NK-92 treated with Interleukin-12 subunit alpha and Interleukin-12 subunit beta, amount 100 ng/mL, for 24 hours (cell line): Measurements from ENCODE around the gene CNTROB.

ENCODE experiments used
- DNase-seq: peaks from one replicate; lab custom pipeline; 2025; lab: John Stamatoyannopoulos, UW

Gene CNTROB

DNA sequence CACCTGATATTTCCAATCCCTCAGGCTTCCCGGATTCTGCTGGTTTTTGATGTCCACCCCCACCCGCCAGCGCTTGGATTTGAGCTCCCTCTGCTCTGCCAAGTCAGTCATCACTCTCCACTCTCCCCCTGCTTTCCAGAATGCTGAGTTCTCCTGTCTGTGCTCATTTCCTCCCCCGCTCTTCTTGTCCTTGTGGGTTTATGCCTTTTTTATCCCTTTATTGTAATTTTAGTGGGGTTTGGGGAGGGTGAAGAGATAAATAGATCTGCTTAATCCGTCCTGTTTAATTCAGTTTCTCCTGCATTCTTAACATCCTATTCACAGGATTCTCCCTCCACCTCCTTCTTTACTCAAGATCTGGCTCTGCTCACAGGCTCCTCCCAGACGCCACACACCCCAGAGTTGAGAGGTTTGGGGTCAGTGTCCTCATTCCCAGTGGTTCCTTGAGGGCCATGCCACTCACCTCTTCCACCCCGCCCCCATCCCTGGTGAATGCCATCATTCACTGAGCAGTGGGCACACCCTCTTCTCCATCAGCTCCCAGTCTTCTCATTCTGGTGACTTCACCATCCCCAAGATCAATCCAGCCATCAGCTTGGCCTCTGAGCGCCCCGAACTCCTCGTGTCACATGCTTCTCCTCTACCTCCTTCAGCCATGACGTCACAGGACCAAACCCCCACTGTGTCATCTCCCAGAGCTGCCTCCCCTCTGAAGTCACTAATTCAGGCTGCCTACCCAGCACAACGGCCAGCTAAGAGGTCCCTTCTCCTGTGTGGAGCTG is 55.3 kb downstream of the CNTROB start:
- DNase-seq, result no peak

DNA sequence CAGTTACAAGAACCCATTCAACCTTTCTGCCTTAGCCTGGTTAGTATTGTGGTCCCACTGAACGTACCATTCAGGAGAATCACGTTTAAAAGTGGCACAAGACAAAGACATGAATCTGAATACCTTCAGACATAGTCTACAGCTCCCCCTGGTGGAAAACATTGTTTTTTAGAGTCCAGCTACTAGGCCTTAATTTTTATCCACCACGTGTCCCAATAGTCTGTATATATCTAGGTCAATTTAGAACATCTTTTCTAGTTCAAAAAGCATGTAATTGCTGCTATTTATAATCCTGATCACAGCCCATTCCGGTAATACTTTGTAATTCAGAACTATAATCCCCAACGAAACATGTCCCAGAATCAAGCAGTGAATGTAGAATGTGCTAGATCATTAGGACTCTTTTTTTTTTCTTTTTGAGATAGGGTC is 56.8 kb downstream of the CNTROB start:
- DNase-seq, result no peak

DNA sequence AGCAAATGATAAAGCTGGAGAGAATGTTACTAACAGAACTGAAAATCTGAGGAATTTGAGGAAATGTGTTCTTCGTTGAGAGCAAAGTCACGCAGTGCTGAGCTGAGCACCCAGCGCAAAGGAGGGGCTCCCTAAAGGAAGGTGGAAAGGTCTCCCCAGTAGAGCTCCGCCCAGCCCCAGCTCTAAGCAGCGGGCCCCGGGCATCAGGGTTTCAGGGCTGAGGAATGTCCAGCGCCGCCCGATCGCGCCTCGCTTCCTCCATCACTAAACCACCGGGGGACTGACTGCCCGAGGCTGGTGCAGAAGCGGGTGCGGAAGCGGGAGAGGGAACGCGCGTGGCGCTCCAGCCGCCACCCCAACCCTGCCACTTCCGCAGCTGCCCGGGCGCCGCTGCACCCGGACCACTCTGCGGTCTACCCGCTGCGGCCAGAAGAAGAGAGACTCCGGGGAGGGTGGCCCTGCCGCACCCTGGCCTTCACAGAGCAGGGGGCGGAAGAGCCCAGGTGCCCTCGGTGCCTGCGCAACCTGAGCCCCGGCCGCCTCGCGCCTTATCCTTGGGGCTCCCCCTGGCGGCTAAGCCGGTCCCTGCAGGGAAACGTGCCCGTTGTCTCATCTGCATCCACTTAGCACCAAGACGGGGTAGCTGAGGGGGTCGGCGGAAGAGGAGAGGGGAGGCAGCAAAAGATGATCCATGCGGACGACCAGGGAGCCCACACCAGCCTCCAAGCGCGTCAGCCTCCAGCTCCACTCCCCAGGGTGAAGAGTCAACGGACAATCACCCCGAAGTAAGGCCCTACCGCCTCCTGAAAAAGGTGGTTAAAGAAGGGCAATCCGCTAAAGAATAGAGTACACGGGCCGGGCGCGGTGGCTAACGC is 58.0 kb downstream of the CNTROB start:
- DNase-seq, result peak; percentile 46

DNA sequence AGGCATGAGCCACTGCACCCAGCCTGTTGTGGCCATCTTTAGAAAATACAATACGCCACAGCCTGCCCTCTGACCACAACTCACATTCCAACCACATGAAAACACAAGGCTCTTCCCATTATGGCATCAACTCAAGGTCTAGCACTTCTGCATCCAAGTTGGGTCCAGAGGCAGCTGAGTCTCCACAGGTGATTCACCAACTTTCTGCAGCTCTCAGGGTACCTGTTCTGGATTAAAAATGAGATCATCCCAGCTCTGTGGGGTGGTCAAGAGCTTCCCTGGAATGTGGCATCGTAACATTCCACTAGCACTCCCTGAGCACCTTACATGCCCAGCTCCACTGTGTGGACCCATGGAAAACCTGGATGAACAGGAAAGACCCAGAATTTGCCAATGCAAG is 60.5 kb downstream of the CNTROB start:
- DNase-seq, result no peak

DNA sequence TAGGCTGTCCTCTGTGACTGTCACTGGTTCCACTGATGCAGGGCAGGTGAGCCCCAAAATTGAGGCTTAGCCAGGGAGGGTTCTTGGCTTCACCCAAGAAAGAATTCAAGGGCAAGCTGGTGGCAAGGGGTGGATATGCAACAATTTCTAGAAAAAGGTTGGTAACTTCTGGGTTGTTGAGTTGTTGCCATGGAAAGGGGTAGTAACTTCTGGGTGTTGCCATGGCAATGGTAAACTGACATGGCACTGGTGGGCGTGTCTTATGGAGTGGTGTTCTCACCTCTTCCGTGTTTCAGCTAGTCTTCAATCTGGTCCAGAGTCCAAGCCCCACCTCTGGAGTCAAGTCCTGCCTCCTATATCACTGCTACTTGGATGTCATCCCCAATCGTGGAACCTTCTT is 60.9 kb downstream of the CNTROB start:
- no peak for DNase-seq

DNA sequence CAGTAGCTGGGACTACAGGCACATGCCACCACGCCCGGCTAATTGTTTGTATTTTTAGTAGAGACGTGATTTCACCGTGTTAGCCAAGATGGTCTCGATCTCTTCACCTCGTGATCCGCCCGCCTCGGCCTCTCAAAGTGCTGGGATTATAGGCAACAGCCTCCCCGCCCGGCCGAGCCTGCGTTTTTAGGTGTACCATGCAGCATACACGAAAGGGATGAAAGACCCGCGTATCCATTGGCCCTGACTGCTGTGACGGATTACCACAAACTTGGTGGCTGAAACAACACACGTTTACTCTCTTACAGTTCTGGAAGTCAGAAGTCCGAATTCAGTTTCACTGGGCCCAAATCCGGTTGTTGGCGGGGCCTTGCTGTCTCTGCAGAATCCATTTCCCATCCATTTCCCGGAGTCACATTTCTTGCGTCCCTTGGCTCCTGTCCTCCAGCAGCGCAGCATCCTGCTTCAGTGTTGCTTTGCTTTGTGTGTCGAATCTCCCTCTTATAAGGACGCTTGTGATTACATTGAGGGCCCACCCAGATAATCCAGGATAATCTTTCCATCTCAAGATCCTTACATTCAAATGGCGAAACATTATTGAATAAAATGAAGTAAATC is 62.1 kb downstream of the CNTROB start:
- no peak for DNase-seq

DNA sequence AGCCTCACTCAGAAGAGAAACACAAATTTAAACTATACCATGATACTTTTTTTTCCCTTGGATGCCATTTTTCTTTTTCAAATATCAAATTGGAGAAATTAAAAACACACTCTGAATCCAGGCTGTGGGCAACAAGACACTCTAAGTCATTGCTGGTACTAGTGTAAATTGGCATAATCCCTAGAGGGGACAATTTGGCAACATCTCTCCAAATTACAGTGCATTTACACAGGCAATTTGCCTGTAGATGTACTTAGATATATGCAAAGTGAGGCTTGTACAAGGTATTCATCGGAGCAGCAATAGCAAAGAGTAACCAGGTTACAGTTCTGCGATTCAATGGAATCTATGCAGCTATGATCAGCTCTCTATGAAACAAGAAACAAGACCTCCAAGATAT is 63.7 kb downstream of the CNTROB start:
- DNase-seq, result no peak

DNA sequence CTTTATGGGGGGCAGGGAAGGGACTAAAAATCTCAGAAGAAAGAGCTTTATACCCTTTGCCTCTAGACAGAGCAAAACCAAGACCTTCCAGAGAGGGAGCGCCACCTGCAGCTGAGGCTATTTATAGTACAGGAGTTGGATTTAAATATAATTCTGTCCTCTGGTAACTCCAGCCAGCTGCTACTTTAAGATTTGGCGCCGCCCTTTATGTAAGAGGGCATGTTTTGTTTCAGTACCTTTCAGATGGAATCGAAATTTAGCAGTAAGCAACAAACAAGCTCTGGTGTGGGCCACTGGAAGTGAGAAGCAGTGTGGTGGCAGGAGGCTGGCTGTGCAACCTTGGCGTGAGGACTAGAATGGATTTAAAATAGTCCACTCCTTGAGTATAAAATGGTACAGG is 65.2 kb downstream of the CNTROB start:
- DNase-seq, result no peak
